ENCODE measurements around the gene ARMC8. TPM values are rescaled to one million over a fixed set of nuclear protein-coding genes. Genes with fewer than 3 reads are reported as not detected.

Gene ARMC8
- total RNA-seq, 1 experiment from 2014 or later, result 80.9 TPM

- no TSS peak for BruUV-seq (replicated peaks)
- no peak for TF ChIP-seq CTCF (IDR thresholded peaks at IDR 0.05; ENCODE audit: unreplicated experiment)
- Mint-ChIP-seq H3K9me3 (ENCODE audit: low read depth, unreplicated experiment) (no peaks in the 10 kb centered on the region), H3K36me3 (ENCODE audit: insufficient read depth, unreplicated experiment) (no peaks in the 10 kb centered on the region), H3K4me1 (ENCODE audit: low read depth, unreplicated experiment) (no peaks in the 10 kb centered on the region), H3K27me3 (ENCODE audit: unreplicated experiment) (no peaks in the 10 kb centered on the region), H3K27ac (ENCODE audit: unreplicated experiment) (no peak overlapping the region), H3K4me3 (ENCODE audit: low read depth, unreplicated experiment) (no peak overlapping the region)
- intact Hi-C loops (cut with micrococcal nuclease; ENCODE audit: unreplicated experiment), result no loop called here
- CTCF ChIA-PET, result no interaction called here
- DNase-seq, result no peak
These were observed 76.0 kb downstream of the ARMC8 start for GRCh38 chr3:138263104-138263503.

- Mint-ChIP-seq H3K9me3 (ENCODE audit: low read depth, unreplicated experiment) (no peaks in the 10 kb centered on the region), H3K36me3 (ENCODE audit: insufficient read depth, unreplicated experiment) (no peaks in the 10 kb centered on the region), H3K4me3 (ENCODE audit: low read depth, unreplicated experiment) (no peak overlapping the region), H3K27me3 (ENCODE audit: unreplicated experiment) (no peaks in the 10 kb centered on the region), H3K27ac (ENCODE audit: unreplicated experiment) (no peak overlapping the region), H3K4me1 (ENCODE audit: low read depth, unreplicated experiment) (no peaks in the 10 kb centered on the region)
- DNase-seq, result no peak
- TF ChIP-seq CTCF (IDR thresholded peaks at IDR 0.05; ENCODE audit: unreplicated experiment), result no peak
- no TSS peak for BruUV-seq (replicated peaks)
- CTCF ChIA-PET, result no interaction called here
- intact Hi-C loops (cut with micrococcal nuclease; ENCODE audit: unreplicated experiment), result no loop called here
These were observed 78.6 kb downstream of the ARMC8 start for GRCh38 chr3:138265745-138266144.

- no peaks in the 10 kb centered on the region for H3K27me3 Mint-ChIP-seq (ENCODE audit: unreplicated experiment)
- H3K36me3 Mint-ChIP-seq (ENCODE audit: insufficient read depth, unreplicated experiment), result peaks cover 4% of the 10 kb centered on the region
- CTCF ChIA-PET, result interaction anchor here (0.9 kb wide), 1 partner anchor 13 kb away, joined by 5 read pairs; no protein-coding TSS in a partner anchor
- intact Hi-C loops (cut with micrococcal nuclease; ENCODE audit: unreplicated experiment), result no loop called here
- no TSS peak for BruUV-seq (replicated peaks)
- no peak overlapping the region for H3K27ac Mint-ChIP-seq (ENCODE audit: unreplicated experiment)
- H3K4me1 Mint-ChIP-seq (ENCODE audit: low read depth, unreplicated experiment), result no peaks in the 10 kb centered on the region
- no peak overlapping the region for H3K4me3 Mint-ChIP-seq (ENCODE audit: low read depth, unreplicated experiment)
- no peaks in the 10 kb centered on the region for H3K9me3 Mint-ChIP-seq (ENCODE audit: low read depth, unreplicated experiment)
- no peak for TF ChIP-seq CTCF (IDR thresholded peaks at IDR 0.05; ENCODE audit: unreplicated experiment)
- no peak for DNase-seq
These were observed 80.0 kb downstream of the ARMC8 start for GRCh38 chr3:138267083-138267482.

GRCh38 chr3:138270245-138270644 lies 83.1 kb downstream of the ARMC8 start:
- no peak for TF ChIP-seq CTCF (IDR thresholded peaks at IDR 0.05; ENCODE audit: unreplicated experiment)
- CTCF ChIA-PET, result interaction anchor here (0.8 to 1.2 kb wide), 2 partner anchors 90 to 199 kb away, joined by 4 read pairs; no protein-coding TSS in a partner anchor
- Mint-ChIP-seq H3K4me3 (ENCODE audit: low read depth, unreplicated experiment) (no peak overlapping the region), H3K4me1 (ENCODE audit: low read depth, unreplicated experiment) (no peaks in the 10 kb centered on the region), H3K36me3 (ENCODE audit: insufficient read depth, unreplicated experiment) (peaks cover 24% of the 10 kb centered on the region), H3K27me3 (ENCODE audit: unreplicated experiment) (no peaks in the 10 kb centered on the region), H3K9me3 (ENCODE audit: low read depth, unreplicated experiment) (no peaks in the 10 kb centered on the region), H3K27ac (ENCODE audit: unreplicated experiment) (no peak overlapping the region)
- intact Hi-C loops (cut with micrococcal nuclease; ENCODE audit: unreplicated experiment), result no loop called here
- BruUV-seq (replicated peaks), result no TSS peak
- DNase-seq, result no peak

Data from Calu3 (cell line).